ENCODE measurements around the gene ASCC1.

DNA sequence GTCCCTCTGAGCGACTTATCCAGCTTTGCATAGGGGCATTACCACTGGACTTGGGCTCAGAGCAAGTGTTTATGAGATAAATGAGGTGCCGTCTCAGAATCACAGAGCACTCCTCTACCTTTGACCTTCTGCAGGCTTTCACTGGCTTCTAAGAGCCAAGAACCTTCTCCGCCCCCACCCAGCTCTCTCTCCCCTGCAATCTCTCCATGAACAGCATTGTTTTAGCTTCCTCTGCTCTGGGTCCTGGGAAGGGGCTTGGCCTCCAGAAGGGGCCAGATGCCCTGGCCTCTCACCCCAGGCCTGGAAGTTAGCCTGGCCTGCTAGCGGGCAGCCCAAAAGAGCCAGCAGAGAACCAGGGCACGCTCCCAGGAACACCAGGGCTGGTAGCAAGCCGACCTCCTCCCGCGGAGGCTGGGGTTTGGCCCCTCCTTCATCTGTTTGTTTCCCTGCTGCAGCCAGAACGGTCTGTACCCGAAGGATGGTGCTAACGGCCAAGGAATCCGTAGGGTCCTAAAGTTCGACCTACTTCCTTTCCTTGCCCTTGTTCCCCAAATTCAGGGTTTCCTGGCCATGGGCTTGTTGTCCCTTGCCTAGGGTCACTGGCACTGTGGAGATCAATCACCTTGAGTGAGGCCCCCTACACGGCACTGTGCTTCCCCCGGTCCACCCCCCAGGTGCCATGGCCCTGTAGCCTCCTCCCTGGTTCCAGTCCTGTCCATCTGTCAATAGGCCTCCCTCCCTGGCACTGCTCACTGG, 38.9 kb upstream of the ASCC1 start:
- peak; percentile 87 to 92 (median 90) for TF ChIP-seq POLR2AphosphoS5 (IDR thresholded peaks at IDR 0.05)
- TF ChIP-seq, protein P1, sequence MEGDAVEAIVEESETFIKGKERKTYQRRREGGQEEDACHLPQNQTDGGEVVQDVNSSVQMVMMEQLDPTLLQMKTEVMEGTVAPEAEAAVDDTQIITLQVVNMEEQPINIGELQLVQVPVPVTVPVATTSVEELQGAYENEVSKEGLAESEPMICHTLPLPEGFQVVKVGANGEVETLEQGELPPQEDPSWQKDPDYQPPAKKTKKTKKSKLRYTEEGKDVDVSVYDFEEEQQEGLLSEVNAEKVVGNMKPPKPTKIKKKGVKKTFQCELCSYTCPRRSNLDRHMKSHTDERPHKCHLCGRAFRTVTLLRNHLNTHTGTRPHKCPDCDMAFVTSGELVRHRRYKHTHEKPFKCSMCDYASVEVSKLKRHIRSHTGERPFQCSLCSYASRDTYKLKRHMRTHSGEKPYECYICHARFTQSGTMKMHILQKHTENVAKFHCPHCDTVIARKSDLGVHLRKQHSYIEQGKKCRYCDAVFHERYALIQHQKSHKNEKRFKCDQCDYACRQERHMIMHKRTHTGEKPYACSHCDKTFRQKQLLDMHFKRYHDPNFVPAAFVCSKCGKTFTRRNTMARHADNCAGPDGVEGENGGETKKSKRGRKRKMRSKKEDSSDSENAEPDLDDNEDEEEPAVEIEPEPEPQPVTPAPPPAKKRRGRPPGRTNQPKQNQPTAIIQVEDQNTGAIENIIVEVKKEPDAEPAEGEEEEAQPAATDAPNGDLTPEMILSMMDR (IDR thresholded peaks at IDR 0.05 in 8 of 11, conservative IDR thresholded peaks at IDR 0.05 in 3 of 11): no peak
- no peak for TF ChIP-seq POLR2A (IDR thresholded peaks at IDR 0.05)

All from spleen (tissue), 7 donors.